Fibroblast of skin of abdomen (primary cell): ENCODE measurements around the gene DDB1.

Source experiments
- DNase-seq: peaks from one replicate; pipeline ENCODE4 v3.0.0-alpha.2; 2013

DDB1 gene

DNA sequence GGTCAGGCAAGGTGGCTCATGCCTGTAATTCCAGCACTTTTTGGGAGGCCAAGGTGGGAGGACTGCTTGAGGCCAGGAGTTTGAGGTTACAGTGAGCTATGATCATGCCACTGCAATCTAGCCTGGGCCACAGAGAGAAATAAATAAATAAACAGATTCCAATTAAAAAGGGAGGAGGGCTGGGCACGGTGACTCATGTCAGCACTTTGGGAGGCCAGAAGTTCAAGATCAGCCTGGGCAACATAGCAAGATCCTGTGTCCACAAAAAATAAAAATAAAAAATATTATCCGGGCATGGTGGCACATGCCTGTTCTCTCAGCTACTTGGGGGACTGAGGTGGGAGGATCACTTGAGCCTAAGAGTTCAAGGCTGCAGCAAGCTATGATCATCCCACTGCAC, 21.3 kb upstream of the DDB1 start:
- no peak for DNase-seq

DNA sequence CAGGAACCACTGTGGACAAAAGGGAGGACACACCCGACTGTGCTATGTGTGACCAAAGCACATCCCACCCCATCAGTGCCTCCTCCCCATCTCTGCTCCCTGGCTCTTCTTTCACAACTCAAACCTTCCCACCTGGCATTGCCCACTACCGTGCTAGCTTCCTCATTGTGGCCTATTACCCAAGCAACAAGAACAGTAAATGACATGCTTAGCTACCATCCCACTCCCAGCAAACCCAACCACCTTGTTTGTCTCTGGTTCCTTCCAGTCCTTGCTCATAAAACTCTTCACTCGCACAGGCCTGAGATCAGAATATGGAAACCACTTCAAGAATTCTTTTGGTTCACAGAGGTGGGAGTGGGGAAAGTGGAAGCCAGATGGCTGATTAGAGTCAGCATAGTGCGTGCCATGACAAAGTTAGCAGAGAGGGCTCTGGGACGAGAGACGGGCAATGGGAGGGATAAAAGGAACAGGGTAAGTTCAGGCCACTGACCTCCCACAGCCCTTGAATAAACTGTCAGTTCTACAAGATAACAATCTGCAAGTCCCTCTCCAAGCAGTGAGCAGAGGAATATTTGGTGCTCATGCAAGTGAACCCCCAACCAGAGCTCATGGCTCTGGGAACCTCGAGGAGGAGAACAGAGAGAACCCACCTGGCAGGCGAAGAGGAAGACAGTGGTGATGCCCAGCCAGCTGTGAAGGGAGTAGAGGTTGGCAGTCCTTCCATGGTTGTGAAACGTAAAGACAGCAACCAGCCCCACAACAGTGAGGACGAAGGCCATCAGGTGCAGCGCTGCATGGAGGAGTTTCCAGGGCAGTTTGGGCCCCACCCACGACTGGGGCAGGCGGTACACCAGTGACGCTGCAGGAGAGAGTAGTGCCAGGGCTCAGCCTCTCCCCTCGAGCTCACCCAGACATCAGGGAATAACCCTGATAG, 20.5 kb upstream of the DDB1 start:
- DNase-seq, result no peak

DNA sequence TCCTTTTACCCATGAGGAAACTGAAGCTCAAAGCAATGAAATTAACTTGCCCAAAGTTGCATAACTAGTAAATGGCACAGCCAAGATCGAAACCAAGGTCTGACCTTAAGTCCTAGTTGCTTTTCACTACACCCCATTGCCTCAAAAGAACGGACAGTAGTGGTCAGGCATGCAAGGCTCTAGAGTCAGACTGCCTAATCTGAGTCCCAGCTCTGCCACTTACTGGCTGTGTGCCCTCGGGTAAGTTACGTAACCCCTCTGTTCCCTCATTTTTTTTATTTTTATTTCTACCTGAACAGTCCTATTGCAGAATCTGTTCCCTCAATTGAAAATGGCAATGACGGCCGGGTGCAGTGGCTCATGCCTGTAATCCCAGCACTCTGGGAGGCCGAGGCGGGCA, 19.1 kb upstream of the DDB1 start:
- DNase-seq, result no peak

DNA sequence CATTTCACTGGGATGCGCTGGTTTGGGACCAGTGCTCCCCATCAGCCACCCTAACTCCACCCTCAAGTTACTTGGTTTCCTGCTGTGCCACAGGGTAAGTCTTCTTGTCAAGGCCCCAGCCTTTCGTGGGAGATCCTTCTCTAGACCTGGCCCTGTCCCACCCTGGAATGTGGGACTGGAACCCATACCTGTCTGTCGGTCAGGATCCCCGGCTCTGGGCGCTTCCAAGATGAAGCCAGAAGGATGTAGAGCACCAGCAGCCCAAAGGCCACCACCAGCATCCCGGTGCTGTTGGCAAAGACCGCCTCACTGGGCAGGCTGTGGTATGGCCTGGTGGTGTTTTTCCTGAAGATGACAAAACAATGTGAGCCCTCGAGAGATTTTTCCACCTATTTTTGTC, 17.9 kb upstream of the DDB1 start:
- DNase-seq, result no peak

DNA sequence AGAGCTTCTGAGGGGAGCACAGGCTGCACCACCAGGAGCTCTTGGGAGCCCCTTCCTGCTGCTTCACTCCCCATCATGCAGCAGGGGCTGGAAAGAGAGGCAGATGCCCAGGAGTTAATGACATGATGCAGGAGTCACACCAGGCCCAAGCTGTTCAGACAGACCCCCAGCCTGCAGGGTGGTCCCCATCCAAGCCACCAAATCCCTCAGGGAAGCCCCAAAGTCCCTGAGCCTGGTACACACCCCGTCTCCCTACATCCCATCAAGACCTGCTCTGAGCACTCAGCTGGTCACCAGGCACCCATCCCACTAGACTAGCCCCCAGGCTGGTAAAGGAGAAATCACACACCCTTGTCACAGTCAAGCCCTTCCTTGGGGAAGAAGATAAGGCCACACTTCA, 17.4 kb upstream of the DDB1 start:
- no peak for DNase-seq

DNA sequence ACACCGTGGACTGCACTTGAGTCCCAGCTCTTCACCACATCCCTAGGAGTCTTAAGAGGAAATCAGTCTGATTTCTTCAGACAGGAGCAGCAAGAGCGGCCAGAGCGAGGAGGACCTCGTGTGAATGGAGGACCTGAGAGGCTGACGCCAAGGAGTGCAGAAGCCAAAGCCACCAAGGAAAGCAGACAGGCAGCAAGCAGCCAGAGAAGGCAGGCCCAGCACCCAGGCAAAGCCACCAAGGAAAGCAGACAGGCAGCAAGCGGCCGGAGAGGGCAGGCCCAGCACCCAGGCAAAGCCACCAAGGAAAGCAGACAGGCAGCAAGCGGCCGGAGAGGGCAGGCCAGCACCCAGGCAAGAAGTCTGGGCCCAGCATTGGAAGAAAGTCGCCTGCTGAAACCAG, 17.0 kb upstream of the DDB1 start:
- DNase-seq, result no peak

DNA sequence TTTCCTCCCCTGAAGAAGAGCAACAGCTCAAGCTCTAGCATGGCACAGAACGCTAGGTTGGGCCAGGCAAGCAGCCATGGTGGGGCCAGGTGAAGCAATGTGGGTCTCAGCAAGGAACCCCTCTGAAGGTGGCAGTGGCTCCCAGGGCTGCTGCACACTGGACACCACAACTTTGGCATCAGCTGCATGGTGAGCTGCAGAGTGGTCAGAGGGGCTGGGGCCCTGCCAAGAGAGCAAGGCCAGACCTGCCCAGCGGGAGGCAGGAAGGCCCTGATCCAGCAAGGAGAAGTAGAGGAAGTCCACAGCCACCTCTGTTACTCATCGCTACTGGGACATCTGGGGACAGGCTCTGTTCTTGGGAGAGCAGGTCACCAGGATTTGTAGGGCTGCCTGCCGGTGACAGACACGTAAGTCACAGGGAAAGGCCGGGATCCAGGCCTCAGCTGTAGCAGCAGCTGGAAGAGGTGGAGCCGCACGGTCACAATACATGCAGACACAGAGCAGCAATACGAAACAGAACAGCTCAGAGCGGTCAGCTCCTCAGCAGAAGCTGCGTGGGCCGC, 16.4 kb upstream of the DDB1 start:
- no peak for DNase-seq

DNA sequence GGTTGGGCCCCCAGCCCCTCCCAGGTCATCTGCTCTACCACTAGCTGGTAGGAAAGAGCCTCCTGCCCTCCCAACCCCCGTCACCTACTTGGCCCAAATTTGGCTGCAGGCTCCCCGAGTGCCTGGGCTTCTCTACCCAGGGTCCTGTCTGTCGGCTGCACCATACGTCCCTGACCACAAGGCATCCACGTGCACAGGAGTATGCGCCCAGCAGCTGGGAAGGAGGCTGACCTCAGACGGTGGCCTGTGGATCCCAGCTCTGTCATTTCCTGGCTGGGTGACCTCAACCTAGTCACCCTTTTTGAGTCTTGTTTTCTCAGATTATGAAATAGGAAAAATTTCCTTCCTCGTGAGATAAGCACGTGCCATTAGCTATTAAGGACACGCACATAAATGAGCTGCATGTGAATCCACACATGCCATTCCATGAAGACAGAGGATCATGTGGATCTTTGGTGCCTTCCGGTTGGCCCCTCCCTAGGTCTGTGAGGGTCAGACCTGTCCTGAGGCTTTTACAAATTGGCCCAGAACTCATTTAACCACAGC, 15.1 kb upstream of the DDB1 start:
- no peak for DNase-seq

DNA sequence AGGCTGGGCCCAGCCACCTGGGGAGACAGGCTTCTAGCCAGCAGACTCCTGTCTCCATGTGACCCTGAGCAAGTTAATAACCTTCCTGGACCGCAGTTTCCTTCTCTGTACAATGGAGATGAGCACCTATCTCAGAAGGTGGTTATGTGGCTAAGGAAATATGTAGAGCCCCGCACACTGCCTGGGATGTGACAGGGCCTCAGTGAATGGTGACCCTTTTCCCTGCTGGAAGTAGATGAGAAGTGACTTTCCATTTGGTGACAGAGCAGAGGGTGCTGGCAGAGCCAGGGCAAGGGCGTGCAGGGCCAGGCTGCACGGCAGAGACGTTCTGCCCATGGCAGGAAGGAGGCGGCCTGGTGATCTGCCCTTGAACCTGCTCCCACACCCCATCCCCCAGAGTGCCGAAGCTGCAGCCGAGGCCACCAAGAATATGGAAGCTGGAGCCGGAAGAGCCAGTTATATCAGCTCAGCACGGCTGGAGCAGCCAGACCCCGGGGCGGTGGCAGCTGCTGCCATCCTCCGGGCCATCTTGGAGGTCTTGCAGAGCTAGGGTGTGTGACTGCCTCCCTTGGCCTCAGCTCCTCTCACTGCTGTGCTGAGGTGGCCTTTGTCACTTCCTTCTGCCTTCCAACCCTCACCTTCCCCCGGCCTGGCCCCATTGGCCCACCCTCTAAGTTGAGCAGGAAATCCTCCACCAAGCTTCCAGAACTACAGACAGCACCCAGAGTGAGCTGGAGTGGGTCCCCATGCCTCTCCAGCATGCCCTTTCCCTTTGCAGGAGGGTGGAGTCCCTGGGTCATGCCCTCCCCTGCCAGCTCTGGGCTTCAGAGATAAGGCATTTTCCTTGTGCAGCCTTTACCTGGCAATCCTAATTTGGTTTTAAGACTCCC, 13.3 kb upstream of the DDB1 start:
- no peak for DNase-seq

DNA sequence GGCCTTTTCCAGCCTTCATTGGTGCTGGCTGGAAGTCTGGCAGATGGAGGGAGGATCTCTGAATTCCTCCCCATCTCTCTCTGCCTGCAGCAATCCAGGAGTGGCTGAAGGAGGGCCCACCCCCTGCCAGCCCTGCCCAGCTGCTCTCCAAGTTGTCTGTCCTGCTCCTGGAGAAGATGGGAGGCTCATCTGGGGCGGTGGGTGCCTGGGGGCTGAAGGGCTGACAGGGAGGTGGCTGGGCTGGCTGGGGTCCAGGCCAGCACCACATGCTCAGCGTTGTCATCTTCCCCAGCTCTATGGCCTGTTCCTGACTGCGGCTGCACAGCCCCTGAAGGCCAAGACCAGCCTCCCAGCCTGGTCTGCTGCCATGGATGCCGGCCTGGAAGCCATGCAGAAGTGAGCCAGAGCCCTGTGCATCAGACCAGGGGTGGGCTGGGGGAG, 12.3 kb upstream of the DDB1 start:
- no peak for DNase-seq

DNA sequence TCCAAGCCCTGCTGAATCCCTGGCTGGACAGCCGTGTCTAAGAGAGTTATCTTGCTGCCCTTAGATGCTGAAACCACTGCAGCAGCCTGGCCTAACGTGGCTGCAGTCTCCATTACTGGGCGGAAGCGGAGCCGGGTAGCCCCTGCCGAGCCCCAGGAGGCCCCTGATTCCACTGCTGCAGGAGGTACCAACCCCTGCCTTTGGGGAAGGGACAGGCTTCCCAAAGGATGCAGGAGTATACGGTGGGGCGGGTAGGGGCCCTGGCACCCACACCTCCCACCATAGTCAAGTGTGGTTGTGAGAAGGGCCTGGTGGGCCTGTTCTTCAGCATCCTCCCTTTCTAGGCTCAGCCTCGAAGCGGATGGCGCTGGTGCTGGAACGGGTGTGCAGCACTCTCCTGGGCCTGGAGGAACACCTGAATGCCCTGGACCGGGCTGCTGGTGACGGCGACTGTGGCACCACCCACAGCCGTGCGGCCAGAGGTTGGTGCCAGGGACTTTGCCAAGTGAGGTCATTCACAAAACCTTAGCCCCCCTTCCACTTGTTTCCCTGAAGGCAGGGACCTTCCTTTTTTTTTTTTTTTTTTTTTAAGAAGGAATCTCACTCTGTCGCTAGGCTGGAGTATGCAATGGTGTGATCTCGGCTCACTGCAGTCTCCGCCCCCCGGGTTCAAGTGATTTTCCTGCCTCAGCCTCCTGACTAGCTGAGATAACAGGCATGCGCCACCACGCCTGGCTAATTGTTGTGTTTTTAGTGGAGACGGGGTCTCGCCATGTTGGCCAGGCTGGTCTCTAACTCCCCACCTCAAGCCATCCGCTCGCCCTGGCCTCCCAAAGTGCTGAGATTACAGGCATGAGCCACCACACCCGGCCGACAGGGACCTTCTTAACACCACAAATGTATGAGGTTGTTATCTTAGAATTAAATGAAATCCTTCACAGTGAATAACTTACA, 11.2 kb upstream of the DDB1 start:
- DNase-seq, result no peak

DNA sequence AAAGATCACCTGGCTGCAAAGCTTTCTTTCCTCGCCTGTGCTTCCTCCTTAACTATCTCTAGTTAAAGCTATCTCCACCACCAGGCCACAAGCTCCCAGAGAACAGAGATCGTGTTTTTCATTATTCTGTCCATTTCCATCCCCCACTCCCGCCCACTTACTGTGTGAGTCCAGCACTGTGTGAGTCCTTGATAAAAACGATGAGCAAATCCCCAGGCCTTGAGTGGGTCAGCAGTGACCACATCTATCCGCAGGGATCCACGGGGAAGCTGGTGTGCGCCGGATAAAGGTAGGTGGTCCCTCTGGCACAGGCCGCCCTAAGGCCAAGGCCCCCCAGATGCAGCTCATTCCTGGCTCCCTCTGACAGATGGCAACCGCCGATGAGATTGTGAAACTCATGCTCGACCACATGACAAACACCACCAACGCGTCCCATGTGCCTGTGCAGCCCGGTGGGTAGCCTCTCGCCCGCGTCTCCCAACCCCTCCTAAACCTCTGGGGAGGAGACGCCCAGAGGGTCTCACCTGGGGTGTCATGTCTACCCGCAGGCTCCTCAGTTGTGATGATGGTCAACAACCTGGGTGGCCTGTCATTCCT, 9.4 kb upstream of the DDB1 start:
- no peak for DNase-seq

DNA sequence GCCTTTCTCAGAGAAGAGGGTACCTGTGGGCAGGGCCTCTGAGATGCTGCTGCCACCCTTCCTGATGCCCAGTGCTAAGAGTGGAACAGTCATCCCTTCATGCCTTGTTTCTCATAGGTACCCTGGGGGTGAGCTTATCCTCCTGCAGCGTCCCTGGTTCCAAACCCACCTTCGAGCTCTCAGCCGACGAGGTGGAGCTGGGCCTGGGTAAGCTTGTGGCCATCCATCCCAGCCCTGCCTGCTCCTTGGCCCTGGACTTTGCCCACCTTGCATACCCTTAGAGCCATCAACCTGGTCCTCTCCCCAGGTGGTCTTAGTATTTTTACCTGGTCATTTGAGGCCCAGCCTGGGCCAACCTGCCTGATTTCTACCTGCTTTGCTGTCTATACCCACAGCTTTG, 8.8 kb upstream of the DDB1 start:
- no peak for DNase-seq

DNA sequence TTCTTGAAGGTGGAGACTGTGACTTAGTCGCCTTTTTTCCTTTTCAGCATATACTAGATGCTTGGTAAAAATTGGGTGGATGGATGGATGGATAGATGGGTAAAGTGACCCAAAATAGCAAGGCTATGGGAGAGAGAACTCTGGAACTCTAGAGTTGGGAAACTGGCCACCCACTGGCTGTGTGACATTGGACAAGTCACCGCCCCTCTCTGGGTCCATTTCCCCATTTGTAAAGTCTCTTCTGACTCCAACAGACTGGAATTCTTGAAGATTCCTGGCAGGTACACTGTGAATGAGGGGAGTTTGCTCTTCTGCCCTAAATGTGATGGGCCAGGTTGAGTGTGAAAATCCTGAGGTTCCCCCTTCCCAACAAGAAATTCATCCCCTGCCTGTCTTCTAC, 8.1 kb upstream of the DDB1 start:
- DNase-seq, result no peak

DNA sequence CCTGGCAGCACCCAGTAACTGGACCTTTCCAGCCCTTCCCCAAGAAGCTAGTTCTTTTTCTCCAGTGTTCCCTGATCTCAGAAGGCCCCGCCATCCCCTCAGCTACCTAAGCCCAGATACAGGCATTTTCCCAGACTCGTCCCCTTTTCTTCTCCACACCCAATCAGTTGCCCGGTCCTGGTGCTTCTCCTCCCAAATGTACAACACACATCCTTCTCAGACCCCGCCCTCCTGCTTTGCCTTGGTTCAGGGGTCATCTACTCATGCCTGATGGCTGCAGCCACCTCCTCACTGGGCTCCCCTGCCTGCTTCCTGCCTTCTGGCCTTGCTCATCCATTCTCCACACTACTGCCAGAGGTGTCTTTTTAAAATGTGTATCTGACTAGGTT, 6.6 kb upstream of the DDB1 start:
- no peak for DNase-seq

DNA sequence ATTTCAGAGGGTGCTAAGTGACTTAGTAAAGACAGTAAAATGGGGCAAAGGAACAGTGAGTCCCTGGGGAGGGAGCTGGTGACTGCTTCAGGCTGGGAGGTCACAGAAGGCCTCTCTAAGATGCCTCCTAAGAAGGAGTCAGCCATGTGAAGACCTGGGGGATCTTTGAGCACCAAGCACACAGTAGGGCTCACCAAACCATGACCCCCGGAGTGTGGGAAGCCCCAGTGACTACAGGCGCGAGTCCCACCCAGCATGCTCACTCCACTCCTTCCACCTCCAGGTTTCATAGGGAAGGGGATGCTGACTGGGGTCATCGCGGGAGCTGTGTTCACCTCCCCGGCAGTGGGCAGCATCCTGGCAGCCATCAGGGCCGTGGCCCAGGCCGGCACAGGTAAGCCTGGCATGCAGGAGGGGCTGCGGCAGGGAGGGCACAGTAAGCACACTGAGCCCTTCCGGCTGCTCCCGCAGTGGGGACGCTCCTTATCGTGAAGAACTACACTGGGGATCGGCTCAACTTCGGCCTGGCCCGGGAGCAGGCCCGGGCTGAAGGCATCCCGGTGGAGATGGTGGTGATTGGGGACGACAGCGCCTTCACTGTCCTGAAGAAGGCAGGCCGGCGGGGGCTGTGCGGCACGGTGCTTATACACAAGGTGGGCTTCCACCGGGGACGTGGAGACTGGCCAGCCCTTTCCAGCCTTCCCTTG, 6.0 kb upstream of the DDB1 start:
- DNase-seq, result no peak

DNA sequence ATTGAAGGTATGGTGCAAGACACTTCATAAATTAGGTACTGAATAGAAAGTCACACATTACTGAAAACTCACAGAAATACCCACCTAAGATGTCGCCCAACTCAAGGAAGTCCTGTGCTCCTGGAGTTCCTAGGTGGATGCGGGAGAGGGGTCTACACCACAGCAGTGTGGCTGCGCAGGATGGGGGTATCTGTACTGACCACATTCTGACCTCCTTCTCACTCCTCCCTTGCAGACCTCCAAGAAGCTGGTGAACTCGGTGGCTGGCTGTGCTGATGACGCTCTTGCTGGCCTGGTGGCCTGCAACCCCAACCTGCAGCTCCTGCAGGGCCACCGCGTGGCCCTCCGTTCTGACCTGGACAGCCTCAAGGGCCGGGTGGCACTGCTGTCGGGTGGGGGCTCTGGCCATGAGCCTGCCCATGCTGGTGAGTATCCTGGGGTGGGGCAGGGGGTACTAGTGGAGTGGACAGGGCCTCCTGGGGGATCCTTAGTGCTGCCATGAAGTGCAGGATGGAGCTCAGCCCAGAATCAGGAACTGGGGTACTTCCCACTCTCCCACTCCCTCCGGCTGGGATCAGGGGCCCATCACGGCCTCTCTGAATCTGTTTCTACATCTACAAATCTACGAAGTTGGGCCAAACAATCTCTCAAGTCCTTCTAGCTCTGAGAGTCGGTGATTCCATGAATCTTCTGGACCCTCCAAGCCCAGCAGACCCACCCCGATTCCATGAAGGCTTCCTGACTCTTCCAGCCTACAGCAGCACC, 5.0 kb upstream of the DDB1 start:
- no peak for DNase-seq

DNA sequence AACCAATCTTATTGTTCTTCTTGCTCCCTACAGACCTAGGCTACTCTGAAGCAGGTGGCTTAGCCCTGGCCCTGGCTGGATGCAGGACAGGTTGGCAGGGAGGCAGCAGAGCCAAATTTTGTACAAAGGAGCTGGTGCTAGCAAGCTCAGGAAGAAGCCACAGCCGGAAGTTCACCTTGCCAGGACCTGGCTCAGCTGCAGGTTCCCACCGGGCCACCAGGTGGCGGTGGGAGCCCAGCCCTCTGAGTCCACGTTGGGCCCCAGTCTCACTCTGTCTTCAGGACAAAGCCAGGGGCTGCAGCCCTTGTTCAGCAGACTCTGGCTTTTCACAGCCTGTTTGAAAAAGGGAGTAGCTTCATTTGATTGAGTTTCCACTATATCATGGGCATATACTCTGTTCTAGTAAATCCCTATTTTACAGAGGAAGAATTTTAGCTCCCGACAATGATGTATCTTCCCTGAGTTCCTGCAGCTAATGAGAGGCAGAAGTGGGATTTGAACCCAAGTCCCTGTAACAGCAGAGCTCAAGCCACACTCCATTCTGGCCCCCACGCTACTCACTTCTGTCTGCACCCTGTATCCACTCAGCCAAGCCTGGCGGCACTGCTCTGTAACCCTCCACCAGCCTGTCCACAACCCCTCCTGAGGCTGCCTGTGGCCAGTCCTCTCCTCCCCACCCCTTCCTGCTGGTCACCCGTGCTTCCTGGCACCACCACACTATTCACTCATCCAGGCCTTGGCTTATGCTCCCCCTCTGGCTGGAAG, 3.4 kb upstream of the DDB1 start:
- DNase-seq, result peak; percentile 69

DNA sequence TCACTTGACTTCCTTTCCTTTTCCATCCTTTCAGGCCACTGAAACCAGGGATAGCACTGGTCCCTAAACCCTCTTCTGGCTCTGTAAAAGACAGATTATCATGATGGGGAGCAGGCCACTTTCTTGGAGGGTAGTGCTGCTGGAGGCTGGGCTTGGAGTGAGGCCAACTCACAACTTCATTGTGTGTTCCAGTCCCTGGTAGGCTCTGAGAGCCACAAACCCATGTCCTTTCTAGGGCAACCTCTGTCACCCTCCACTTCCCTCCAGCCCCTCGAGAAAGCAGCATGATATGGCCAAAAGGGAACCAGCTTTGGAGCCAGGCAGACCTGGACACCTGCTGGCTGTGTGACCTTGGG, 2.4 kb upstream of the DDB1 start:
- DNase-seq, result no peak
